ENCODE data around the gene PPP1R16B.

Gene PPP1R16B

DNA sequence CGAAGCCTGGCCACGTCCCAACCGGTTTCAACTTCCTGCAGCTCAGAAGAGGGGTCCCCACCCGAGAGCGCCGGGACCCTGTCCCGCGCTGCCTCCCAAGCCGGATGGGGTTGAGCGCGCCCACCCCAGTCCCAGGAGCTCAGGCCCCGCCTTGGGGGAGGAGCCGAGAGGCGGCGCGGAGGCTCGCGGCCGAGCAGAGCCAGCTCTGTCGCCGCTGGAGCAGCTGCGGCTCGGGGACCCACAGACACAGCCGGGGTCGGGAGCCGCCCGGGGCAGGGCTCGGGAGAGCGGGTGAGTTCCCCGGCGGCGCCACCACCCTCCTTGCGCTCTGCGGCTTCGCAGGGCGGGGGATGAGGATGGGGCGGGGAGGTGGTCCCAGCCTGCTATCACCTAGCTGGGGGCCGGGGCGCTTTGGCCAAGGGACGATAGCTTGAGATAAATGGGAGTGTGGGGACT, at the start of gene PPP1R16B:
Gene PPP1R16B (plus strand): TSS at position 196 of the 456 bp plus-strand sequence. CDS start 30,229 bp downstream, outside the sequence.
- peak in 45 of 51 donors; percentile 13 to 84 (median 47) for DNase-seq

- DNase-seq: no peak
Measured at GRCh38 chr20:38757145-38757775, 48.2 kb upstream of the PPP1R16B start.

GRCh38 chr20:38759106-38759505, 46.4 kb upstream of the PPP1R16B start:
- peak in 4 of 51 donors; percentile 4 to 15 (median 8) for DNase-seq

GRCh38 chr20:38760978-38761377, 44.5 kb upstream of the PPP1R16B start:
- no peak for DNase-seq

DNA sequence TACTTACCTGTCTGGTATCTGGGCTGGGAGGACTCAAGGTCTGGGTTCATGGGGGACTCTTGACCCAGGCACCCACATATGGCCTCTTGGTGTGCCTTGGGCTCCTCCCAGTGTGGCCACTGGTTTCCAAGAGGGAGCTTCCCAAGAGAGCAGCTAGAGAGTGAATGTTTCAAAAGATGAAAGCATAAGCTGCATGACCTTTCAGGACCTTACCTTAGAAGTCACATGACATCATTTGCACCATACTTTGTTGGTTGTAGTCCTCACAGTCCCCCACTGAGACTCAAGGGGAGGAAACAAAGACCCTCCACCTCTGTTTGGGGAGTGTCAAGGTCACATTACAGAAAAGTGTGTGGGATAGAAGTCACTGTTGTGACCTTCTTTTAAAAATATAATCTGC, 43.3 kb upstream of the PPP1R16B start:
- DNase-seq: no peak

- peak in 1 of 51 donors; percentile 10 for DNase-seq
Measured at GRCh38 chr20:38763616-38764015, 41.9 kb upstream of the PPP1R16B start.

- DNase-seq: peak in 8 of 51 donors; percentile 2 to 52 (median 16)
Measured at GRCh38 chr20:38764567-38765318, 40.8 kb upstream of the PPP1R16B start.

DNA sequence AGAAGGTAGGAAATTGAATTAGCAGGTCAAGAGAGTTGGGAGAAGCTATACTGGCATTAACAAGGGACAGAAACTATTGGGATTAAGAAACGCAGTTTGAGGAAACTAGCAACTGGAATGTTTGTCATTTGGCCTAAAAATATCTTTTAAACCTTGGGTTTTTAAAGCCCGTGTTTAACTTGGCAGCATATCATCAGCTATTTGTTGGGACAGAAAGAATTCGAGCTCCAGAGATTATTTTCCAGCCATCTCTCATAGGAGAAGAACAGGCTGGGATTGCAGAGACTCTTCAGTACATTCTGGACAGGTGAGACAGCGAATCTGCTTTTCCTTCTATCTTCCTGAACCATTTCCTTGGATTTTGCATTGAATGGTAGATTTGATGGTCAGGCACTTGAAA, 39.4 kb upstream of the PPP1R16B start:
- DNase-seq: no peak

DNA sequence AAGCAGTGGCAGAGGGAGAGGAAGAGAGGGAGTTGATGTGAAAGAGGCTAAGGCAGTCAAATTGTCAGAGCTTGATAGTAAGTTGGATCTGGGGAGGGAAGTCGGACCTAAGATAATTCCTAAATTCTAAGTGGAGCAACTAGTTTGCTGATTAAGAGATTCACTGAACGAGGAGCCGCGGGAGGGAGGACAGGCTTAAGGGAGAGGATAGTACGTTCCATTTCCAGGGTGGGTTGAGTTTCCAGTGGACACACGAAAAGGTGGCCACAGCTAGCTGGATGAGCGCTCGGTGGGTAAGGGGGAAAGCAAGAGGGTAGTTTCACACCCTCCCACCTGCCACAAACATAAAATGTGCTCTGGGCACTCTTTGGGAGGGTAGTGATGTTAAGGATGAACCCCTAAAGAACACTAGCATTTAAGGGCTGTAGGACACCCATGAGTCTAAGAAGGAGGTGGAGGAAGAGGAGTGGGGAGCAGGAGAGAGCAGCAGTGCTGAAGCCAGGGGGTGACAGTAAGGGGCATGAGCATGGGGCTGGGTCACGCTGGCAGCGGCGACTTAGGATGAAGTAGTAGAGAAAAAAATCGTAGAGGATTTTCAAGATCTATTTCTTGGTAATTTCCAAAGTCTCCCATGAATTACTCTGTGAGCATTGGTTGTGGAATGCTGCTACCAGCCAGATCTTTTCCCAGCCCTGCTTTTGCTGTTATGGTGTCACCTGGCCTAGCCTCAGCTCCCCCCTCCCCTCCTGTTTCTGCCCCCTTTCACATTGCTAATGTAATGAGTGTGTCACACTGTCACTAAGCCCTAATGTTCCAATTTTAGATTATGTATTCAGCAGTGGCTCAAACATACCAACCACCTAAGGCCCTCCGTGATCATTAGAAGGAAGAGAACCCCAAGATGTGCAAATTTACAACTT, 35.9 kb upstream of the PPP1R16B start:
- no peak for DNase-seq

DNA sequence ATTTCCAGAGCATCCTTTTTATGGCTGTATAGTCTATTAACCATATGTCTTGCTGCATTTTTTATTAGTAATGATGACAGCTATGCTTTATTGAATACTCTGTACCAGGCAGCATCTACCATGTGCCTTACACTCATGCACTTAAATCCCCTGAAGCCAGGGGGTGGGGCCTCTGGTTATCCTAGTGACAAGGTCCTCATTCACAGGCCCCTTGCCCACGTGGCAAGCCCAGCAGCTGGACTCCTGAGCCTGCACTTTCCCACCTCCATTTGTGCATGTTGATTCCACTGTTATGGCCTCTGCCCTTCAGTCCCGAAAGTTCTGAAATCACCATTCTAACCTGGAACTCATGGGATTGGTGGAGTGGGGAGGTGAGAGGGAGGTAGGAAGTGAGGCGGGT, 35.0 kb upstream of the PPP1R16B start:
- no peak for DNase-seq

DNA sequence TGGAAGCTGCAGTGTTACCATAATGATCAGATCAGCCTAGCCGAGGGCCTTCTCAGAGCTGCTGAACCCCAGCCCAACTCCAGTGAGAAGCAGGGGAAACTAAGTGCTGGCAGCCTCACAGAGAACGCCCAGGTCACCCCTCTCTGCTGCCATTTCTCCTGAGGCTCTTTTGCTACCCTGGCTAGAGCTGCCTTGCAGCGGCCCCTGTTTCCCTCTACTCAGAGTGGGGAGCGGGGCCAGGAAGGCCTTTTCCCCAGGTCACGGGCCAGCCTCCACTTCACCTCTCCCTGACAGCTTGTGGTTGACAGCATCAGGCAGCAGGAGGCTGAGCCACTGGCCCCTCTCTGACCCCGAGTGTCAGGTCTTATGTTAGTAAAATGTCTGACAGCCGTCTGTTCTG, 34.5 kb upstream of the PPP1R16B start:
- DNase-seq: no peak

- DNase-seq: no peak
Measured at GRCh38 chr20:38771621-38772020, 33.9 kb upstream of the PPP1R16B start.

GRCh38 chr20:38774167-38774566, 31.3 kb upstream of the PPP1R16B start:
- DNase-seq: no peak

GRCh38 chr20:38776363-38776762, 29.1 kb upstream of the PPP1R16B start:
- DNase-seq: no peak

- DNase-seq: peak in 1 of 51 donors; percentile 36
Measured at GRCh38 chr20:38779247-38780097, 26.0 kb upstream of the PPP1R16B start.

DNA sequence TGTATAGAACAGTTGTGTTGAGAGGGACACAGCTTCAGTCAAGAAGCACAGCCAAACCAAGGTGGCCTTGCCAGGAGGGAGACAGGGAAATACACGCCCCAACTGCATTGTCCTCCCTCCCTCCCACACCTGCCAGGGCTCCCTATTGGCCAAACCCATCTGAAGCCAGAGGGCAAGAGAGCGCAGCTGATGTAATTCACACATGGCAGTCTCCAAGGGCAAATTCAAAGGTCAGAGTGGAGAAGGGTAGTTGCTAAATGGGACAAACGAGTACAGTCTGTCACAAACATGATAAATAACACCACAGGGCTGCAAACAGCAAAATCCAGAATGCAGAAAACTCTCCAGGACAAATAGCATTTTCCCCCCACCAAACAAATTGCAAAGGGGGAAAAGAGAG, 23.2 kb upstream of the PPP1R16B start:
- no peak for DNase-seq

DNA sequence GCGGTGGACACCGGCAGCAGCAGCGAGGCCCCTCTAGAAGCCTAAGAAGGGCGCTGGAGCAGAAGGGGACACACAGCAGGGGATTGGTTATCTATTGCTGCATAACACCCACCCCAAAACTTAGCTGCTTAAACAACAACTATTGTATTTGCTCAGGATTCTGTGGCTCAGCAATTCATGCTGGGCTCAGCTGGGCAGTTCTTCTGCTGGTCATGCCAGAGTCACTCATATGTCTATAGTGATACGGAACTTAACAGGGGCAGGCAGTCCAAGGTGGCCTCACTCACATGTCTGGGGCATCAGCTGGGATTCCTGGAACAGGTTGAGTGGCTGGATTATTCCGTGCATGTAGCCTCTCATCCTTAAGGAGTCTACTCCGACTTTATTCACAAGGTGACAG, 17.6 kb upstream of the PPP1R16B start:
- DNase-seq: no peak

- DNase-seq: no peak
Measured at GRCh38 chr20:38789503-38790199, 15.8 kb upstream of the PPP1R16B start.

DNA sequence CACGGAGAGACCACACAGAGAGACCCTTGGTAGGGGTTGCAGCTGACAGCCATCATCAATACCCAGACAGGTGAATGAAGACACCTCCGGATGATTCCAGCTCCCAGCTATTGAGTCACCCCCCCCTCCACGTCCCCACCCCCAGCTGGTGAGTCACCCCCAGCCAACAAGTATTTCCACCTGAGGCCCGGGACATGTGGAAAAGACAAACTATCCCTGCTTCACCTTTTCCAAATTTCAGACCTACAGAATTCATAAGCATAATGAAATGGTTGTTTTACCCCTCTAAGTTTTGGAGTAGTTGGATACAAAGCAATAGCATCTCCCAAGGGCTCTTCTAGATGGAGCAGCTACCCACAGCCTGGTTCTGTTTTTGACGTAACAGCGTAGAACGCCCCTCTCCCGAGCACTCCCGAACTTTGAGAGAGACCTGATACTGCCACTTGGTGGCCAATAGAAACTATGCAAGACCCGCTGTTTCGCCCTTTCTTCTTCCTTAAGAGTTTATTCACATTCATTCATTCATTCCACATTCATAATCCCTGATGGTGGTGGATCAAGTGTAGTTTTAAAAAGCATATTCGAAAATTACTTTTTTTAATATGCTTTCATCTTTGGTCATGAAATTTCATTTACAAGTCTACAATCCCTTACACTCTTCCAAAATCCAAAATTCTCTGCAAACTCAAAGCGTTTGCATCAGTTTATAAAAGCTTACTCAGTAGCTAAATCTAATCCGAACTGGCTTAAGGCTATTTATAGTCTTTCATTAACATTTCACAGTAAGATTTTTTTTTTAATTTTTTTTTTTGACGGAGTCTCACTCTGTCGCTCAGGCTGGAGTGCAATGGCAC, 15.1 kb upstream of the PPP1R16B start:
- peak in 4 of 51 donors; percentile 3 to 60 (median 15) for DNase-seq

Data from hypothalamus (tissue), 51 donors.